ENCODE results near the gene SSTR5. TPM values are rescaled to one million over a fixed set of nuclear protein-coding genes. Genes with fewer than 3 reads are reported as not detected.

Gene SSTR5
- polyA plus RNA-seq, 1 experiment, result not detected

DNA sequence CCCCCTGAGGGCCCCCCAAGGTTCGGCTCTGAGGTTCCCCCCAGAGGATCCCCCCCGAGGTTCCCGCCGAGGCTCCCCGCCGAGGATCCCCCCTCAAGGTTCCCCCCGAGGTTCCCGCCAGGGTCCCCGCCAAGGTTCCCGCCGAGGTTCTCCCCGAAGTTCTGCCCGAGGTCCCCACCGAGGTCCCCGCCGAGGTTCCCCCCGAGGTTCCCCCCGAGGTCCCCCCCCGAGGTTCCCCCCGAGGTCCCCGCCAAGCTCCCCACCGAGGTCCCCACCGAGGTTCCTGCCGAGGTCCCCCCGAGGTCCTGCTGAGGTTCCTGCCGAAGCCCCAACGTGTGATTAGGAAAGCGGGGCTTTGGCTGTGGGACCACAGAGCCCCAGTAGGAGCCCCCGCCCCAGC is 32.2 kb upstream of the SSTR5 start:
- no peaks in the 10 kb centered on the region; the same call in 1 of the 2 replicates for H3K27me3 ChIP-seq (ENCODE audit: control insufficient read depth, insufficient read depth, low read length)

DNA sequence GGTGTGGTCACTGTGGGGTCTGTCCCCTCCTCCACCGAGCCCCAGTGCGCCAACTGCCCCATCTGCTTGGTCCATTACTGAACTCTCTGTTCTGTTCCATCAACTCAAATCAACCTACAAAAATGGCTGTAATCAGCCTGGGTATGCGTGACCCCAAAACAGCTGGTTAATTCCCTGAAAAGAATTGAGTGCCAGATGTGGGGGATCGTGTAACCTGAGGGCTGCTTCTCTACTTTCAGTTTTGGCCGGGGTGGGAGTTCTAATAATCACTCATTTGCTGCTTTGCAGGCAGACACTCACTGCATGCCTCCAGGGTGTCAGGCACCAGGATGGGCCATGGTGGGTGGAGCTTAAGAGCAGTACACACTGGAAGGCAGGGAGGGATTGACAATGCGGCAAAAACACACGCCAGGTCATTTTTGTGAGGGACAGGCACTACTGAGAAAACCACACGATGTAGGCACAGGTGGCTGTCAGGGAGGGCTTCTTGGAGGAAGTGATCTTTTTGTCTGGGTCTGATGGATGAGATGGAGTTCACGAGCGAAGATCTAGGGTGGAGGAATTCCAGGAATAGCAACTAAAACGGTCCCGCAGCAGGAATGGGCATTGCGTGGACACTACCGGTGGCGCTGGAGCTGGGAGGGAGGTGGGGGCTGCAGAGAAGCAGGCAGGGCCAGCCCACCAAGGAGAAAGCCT is 30.4 kb upstream of the SSTR5 start:
- no peaks in the 10 kb centered on the region for H3K36me3 ChIP-seq (ENCODE audit: control insufficient read depth, insufficient read depth, low read length)

More for the DNA sequence above, 32.2 kb upstream of the SSTR5 start:
- TF ChIP-seq, protein P1, sequence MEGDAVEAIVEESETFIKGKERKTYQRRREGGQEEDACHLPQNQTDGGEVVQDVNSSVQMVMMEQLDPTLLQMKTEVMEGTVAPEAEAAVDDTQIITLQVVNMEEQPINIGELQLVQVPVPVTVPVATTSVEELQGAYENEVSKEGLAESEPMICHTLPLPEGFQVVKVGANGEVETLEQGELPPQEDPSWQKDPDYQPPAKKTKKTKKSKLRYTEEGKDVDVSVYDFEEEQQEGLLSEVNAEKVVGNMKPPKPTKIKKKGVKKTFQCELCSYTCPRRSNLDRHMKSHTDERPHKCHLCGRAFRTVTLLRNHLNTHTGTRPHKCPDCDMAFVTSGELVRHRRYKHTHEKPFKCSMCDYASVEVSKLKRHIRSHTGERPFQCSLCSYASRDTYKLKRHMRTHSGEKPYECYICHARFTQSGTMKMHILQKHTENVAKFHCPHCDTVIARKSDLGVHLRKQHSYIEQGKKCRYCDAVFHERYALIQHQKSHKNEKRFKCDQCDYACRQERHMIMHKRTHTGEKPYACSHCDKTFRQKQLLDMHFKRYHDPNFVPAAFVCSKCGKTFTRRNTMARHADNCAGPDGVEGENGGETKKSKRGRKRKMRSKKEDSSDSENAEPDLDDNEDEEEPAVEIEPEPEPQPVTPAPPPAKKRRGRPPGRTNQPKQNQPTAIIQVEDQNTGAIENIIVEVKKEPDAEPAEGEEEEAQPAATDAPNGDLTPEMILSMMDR (IDR thresholded peaks at IDR 0.05; ENCODE audit: insufficient read depth, low read depth, low read length), result no peak
- Histone ChIP-seq H3K4me3 (ENCODE audit: low read depth, low read length) (no peak overlapping the region), H3K36me3 (ENCODE audit: control insufficient read depth, insufficient read depth, low read length) (no peaks in the 10 kb centered on the region)
- ChIA-PET CTCF (no interaction called here), POLR2A (no interaction called here)
- DNase-seq (ENCODE audit: low read depth), result no peak

DNA sequence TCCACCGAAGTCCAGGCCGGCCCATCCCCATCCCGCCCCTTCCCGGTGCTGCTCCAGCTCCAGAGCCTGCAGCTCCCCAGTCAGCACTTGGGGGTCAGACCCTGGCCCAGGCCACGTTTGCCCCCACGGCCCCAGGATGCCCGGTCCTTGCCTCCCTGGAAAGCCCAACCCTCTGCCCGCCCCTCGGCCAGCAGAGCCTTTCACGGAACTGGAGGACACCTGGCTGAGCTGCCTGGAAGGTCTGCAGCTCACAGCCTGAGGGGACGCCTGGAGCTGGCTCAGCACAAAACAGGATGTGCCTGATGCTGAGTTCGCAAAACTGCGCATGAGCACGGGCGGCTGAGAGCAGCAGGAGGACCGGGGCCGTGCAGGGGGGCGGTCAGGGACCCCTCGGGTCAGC is 29.7 kb upstream of the SSTR5 start:
- ChIA-PET CTCF (interaction anchor here (1.5 kb wide), 1 partner anchor 15 kb away, joined by 4 read pairs; no protein-coding TSS in a partner anchor), POLR2A (no interaction called here)
- H3K4me3 ChIP-seq (ENCODE audit: low read depth, low read length), result no peak overlapping the region
- no peak for DNase-seq (ENCODE audit: low read depth)
- TF ChIP-seq, protein P1 (IDR thresholded peaks at IDR 0.05; ENCODE audit: insufficient read depth, low read depth, low read length), result no peak
- H3K27me3 ChIP-seq (ENCODE audit: control insufficient read depth, insufficient read depth, low read length), result no peaks in the 10 kb centered on the region; the same call in 1 of the 2 replicates
- H3K36me3 ChIP-seq (ENCODE audit: control insufficient read depth, insufficient read depth, low read length), result no peaks in the 10 kb centered on the region

More for the DNA sequence above, 30.4 kb upstream of the SSTR5 start:
- Histone ChIP-seq H3K27me3 (ENCODE audit: control insufficient read depth, insufficient read depth, low read length) (no peaks in the 10 kb centered on the region; the same call in 1 of the 2 replicates), H3K4me3 (ENCODE audit: low read depth, low read length) (no peak overlapping the region)
- no peak for DNase-seq (ENCODE audit: low read depth)
- ChIA-PET CTCF (interaction anchor here (0.9 to 1.5 kb wide), 3 partner anchors 13 to 330 kb away, joined by 3 to 4 read pairs (median 3); no protein-coding TSS in a partner anchor), POLR2A (no interaction called here)
- TF ChIP-seq, protein P1 (IDR thresholded peaks at IDR 0.05; ENCODE audit: insufficient read depth, low read depth, low read length), result no peak

DNA sequence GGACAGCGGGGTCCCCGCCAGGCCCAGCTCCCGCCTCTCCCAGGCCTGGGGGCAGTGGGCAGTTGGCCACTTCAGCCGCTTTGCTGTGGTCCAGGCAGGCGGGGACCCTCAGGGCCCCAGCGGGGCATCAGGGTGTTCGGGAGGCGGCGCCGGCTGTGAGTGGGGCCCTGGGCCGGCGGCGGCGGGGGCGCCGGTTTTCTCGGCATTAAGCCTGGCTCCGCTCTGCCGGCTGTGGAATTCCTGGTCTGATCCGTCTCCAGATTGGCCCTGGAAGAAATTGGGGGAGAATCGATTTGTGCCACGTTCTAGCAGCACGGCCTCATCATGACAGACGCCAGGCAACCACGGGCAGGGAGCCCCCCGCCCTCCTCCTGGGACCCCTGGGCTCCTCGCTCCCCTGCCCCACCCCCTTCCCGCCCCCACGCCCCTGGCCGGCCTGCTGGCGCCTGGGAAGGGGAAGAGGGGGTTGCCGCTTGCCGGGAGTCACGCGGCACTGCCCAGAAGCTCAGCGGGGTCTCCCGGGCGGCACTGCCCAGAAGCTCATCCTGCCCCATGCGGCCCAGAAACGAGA is 28.6 kb upstream of the SSTR5 start:
- H3K4me3 ChIP-seq (ENCODE audit: low read depth, low read length), result no peak overlapping the region
- no peak for DNase-seq (ENCODE audit: low read depth)
- POLR2A ChIA-PET, result no interaction called here
- H3K27me3 ChIP-seq (ENCODE audit: control insufficient read depth, insufficient read depth, low read length), result no peaks in the 10 kb centered on the region; the same call in 1 of the 2 replicates
- CTCF ChIA-PET, result interaction anchor here (1.0 to 3.2 kb wide), 2 partner anchors 11 to 18 kb away, joined by 3 to 14 read pairs; no protein-coding TSS in a partner anchor
- no peaks in the 10 kb centered on the region for H3K36me3 ChIP-seq (ENCODE audit: control insufficient read depth, insufficient read depth, low read length)
- TF ChIP-seq, protein P1 (IDR thresholded peaks at IDR 0.05; ENCODE audit: insufficient read depth, low read depth, low read length), result no peak

Measured in BJ (cell line).